Measurements from ENCODE around the gene NT5DC3. TPM values are rescaled to one million over a fixed set of nuclear protein-coding genes. Genes with fewer than 3 reads are reported as not detected.

The NT5DC3 gene
- total RNA-seq, 3 donors from 2014 or later = 3.8 to 19.9 (median 12.5) TPM

DNA sequence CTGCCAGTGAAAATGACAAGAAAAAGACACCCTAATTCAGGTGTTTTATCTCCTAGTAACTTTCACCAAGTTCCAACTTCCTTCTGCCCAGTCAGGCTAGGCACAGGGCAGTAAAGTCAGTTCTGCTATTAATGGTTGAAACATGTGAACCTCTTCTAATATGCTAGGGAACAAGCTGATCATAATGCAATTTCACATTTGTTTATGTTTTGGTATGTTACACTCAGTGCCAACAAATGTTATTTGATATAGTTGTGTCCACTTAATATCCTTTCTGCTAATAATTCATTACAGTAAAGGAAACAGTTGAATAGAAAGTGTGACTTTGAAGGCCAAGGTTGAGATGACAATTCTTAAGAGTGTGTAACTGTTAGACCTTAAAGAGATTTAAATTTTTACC is 17.2 kb downstream of the NT5DC3 start:
- no peak overlapping the region for H3K27ac ChIP-seq
- H3K4me3 ChIP-seq = no peak overlapping the region
- intact Hi-C loops (cut with DNase I; ENCODE audit: low total_unique reads) = no loop called here
- no peaks in the 10 kb centered on the region for H3K27me3 ChIP-seq
- TF ChIP-seq CTCF (IDR thresholded peaks at IDR 0.05) (no peak), POLR2A (IDR thresholded peaks at IDR 0.05) (no peak), POLR2AphosphoS5 (IDR thresholded peaks at IDR 0.05) (no peak)
- no peaks in the 10 kb centered on the region for H3K36me3 ChIP-seq
- no peaks in the 10 kb centered on the region for H3K4me1 ChIP-seq
- no peak for DNase-seq (ENCODE audit: low spot score in 2 of 2)
- H3K9me3 ChIP-seq = peaks cover 5% of the 10 kb centered on the region in 2 donors

- Histone ChIP-seq H3K9me3 (peaks cover 5% of the 10 kb centered on the region in 2 donors), H3K36me3 (no peaks in the 10 kb centered on the region), H3K4me1 (no peaks in the 10 kb centered on the region), H3K4me3 (no peak overlapping the region), H3K27ac (no peak overlapping the region), H3K27me3 (no peaks in the 10 kb centered on the region)
- TF ChIP-seq CTCF (IDR thresholded peaks at IDR 0.05) (no peak), POLR2AphosphoS5 (IDR thresholded peaks at IDR 0.05) (no peak), POLR2A (IDR thresholded peaks at IDR 0.05) (no peak)
- no peak for DNase-seq (ENCODE audit: low spot score in 2 of 2)
- intact Hi-C loops (cut with DNase I; ENCODE audit: low total_unique reads) = no loop called here
Measured at GRCh38 chr12:103821773-103822172, 19.3 kb downstream of the NT5DC3 start.

DNA sequence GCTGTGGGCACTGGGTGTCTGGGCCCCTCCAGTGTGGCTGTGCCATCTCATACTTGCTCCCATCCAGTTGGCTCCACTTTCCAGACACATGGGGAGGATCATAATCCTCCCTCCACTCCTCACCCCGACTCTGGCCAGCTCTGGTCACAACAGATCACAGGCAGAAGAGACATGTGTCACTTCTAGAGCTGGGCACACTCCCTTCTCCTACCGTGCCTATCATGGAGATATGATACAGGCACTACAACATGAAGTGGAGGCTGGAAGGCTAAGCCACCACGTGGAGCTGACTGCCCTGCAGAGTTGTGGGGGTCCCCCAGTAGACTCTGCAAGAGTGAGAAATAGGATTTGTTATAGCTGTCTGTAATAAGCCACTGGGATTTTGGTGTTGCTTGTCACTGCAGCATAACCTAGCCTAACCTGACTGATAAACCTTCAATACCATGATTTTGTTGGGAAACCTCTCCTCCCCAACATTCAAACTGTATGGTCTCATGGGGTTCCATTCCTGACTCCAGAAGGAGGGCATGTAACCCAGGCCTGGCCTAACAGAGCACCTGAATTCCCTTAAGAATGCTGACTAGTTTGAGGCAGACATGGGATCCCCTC is 20.0 kb downstream of the NT5DC3 start:
- H3K36me3 ChIP-seq = no peaks in the 10 kb centered on the region
- peaks cover 5% of the 10 kb centered on the region in 2 donors for H3K9me3 ChIP-seq
- H3K27ac ChIP-seq = no peak overlapping the region
- intact Hi-C loops (cut with DNase I; ENCODE audit: low total_unique reads) = no loop called here
- H3K27me3 ChIP-seq = no peaks in the 10 kb centered on the region
- no peak for DNase-seq (ENCODE audit: low spot score in 2 of 2)
- H3K4me1 ChIP-seq = no peaks in the 10 kb centered on the region
- TF ChIP-seq POLR2A (IDR thresholded peaks at IDR 0.05) (no peak), CTCF (IDR thresholded peaks at IDR 0.05) (no peak), POLR2AphosphoS5 (IDR thresholded peaks at IDR 0.05) (no peak)
- H3K4me3 ChIP-seq = no peak overlapping the region

- no peak overlapping the region for H3K27ac ChIP-seq
- no peaks in the 10 kb centered on the region for H3K27me3 ChIP-seq
- H3K4me1 ChIP-seq = no peaks in the 10 kb centered on the region
- TF ChIP-seq POLR2A (IDR thresholded peaks at IDR 0.05) (no peak), CTCF (IDR thresholded peaks at IDR 0.05) (no peak), POLR2AphosphoS5 (IDR thresholded peaks at IDR 0.05) (no peak)
- no peak overlapping the region for H3K4me3 ChIP-seq
- H3K36me3 ChIP-seq = no peaks in the 10 kb centered on the region
- H3K9me3 ChIP-seq = peaks cover 5% of the 10 kb centered on the region in 2 donors
- intact Hi-C loops (cut with DNase I; ENCODE audit: low total_unique reads) = no loop called here
- DNase-seq (ENCODE audit: low spot score in 2 of 2) = no peak
Measured at GRCh38 chr12:103820361-103820760, 20.7 kb downstream of the NT5DC3 start.

GRCh38 chr12:103819892-103820291 is 21.1 kb downstream of the NT5DC3 start:
- H3K4me3 ChIP-seq = no peak overlapping the region
- TF ChIP-seq CTCF (IDR thresholded peaks at IDR 0.05) (no peak), POLR2A (IDR thresholded peaks at IDR 0.05) (no peak), POLR2AphosphoS5 (IDR thresholded peaks at IDR 0.05) (no peak)
- H3K9me3 ChIP-seq = peaks cover 5% of the 10 kb centered on the region in 2 donors
- no peak for DNase-seq (ENCODE audit: low spot score in 2 of 2)
- no peak overlapping the region for H3K27ac ChIP-seq
- H3K27me3 ChIP-seq = no peaks in the 10 kb centered on the region
- intact Hi-C loops (cut with DNase I; ENCODE audit: low total_unique reads) = no loop called here
- no peaks in the 10 kb centered on the region for H3K36me3 ChIP-seq
- H3K4me1 ChIP-seq = no peaks in the 10 kb centered on the region

Measured in breast epithelium (tissue), 4 donors.